B cell (primary cell): ENCODE measurements around the gene MARCHF10. TPM values are rescaled to one million over a fixed set of nuclear protein-coding genes. Genes with fewer than 3 reads are reported as not detected.

Experiments used
- ATAC-seq: fragments of 200-7000 bp; cut with Tn5 transposase; one replicate; pipeline ENCODE4 v1.10.0; 2021; ENCODE audit warnings: low read depth, mild to moderate bottlenecking, moderate number of reproducible peaks, moderate library complexity
- CTCF ChIA-PET: fragments of 350-600 bp; sonication (Branson Sonifier 250); formaldehyde crosslinking; loops from one replicate; lab custom pipeline; 2021; ENCODE audit warnings: antibody characterized with exemption, inconsistent platforms; lab: Charles Lee
- POLR2A ChIA-PET: fragments of 350-600 bp; sonication (Branson Sonifier 250); formaldehyde crosslinking; loops from one replicate; lab custom pipeline; 2021; ENCODE audit warnings: antibody characterized with exemption; lab: Charles Lee
- DNase-seq: peaks from one replicate; pipeline ENCODE4 v3.0.0; 2013
- H2AFZ ChIP-seq: 2 replicates; pipeline ENCODE4 v1.6.1; 2012; ENCODE audit warnings: mild to moderate bottlenecking, low read depth, low read length; ENCODE audit not compliant: insufficient read depth, poor library complexity, severe bottlenecking
- H3K27ac ChIP-seq, 2 donors: 1 replicate in 1 of 2; 2 replicates in 1 of 2; pipeline ENCODE4 v1.5.1; 2012 to 2013; ENCODE audit warnings: low read length in 2 of 2, mild to moderate bottlenecking in 2 of 2, moderate library complexity in 1 of 2
- H3K27me3 ChIP-seq, 4 experiments: fragments of 200-600 bp in 1 of 4; sonication (generic) in 1 of 4; replicated peaks in 1 of 4; 1 replicate in 2 of 4; 2 replicates in 2 of 4; pipeline versions ENCODE4 v1.6.1 to v1.7.0; 2013 to 2016; ENCODE audit warnings: low read length in 3 of 4, mild to moderate bottlenecking in 2 of 4, mixed read lengths in 1 of 4, moderate library complexity in 1 of 4; ENCODE audit not compliant: insufficient read depth in 4 of 4, control insufficient read depth in 3 of 4; ENCODE audit errors: control extremely low read depth in 1 of 4
- H3K36me3 ChIP-seq, 2 experiments: replicated peaks in 1 of 2; 1 replicate in 1 of 2; 2 replicates in 1 of 2; pipeline versions ENCODE4 v1.6.1 to v1.7.1; 2013; ENCODE audit warnings: low read length in 1 of 2; ENCODE audit not compliant: insufficient read depth in 2 of 2, control insufficient read depth in 1 of 2; ENCODE audit errors: control extremely low read depth in 1 of 2, extremely low read depth in 1 of 2
- H3K4me1 ChIP-seq, 2 donors: fragments of 200-600 bp in 1 of 2; sonication (generic) in 1 of 2; 1 replicate in 1 of 2; 2 replicates in 1 of 2; pipeline versions ENCODE4 v1.5.1 to v1.6.1; 2013 to 2017; ENCODE audit warnings: low read length in 2 of 2; ENCODE audit not compliant: control insufficient read depth in 2 of 2, insufficient read depth in 2 of 2
- H3K4me2 ChIP-seq: replicated peaks from 2 replicates; pipeline ENCODE3; 2012; ENCODE audit warnings: mild to moderate bottlenecking, low read depth, low read length; ENCODE audit not compliant: poor library complexity, severe bottlenecking
- H3K4me3 ChIP-seq, 5 experiments: fragments of 200-600 bp in 1 of 5; sonication (generic) in 1 of 5; 1 replicate in 3 of 5; 2 replicates in 2 of 5; pipeline versions ENCODE4 v1.5.1 to v1.7.0; 2011 to 2016; ENCODE audit warnings: low read length in 4 of 5, mild to moderate bottlenecking in 4 of 5, low read depth in 2 of 5, control low read depth in 1 of 5, moderate library complexity in 1 of 5; ENCODE audit not compliant: insufficient read depth in 1 of 5; ENCODE audit errors: control extremely low read depth in 1 of 5, extremely low read depth in 1 of 5
- H3K79me2 ChIP-seq: fragments of 200-600 bp; sonication (generic); one replicate; pipeline ENCODE4 v1.6.0; 2016; ENCODE audit warnings: low read length; ENCODE audit not compliant: control insufficient read depth, insufficient read depth
- H3K9ac ChIP-seq: fragments of 200-600 bp; sonication (generic); 2 replicates; pipeline ENCODE4 v1.6.1; 2017; ENCODE audit warnings: mild to moderate bottlenecking, low read length, moderate library complexity
- H3K9me3 ChIP-seq, 3 donors: one replicate each; pipeline versions ENCODE4 v1.6.1 to v1.7.1; 2013; ENCODE audit warnings: low read length in 2 of 3; ENCODE audit not compliant: control insufficient read depth in 2 of 3, insufficient read depth in 1 of 3; ENCODE audit errors: control extremely low read depth in 1 of 3
- H4K20me1 ChIP-seq: 2 replicates; pipeline ENCODE4 v1.6.0; 2012; ENCODE audit warnings: mild to moderate bottlenecking, low read length; ENCODE audit not compliant: insufficient read depth, control insufficient read depth, poor library complexity, severe bottlenecking
- H3K27ac Mint-ChIP-seq: one replicate; pipeline ENCODE4 v1.8.0; 2021; ENCODE audit warnings: mixed read lengths
- H3K27me3 Mint-ChIP-seq: one replicate; pipeline ENCODE4 v1.8.0; 2021; ENCODE audit warnings: mixed read lengths
- H3K4me1 Mint-ChIP-seq: one replicate; pipeline ENCODE4 v1.8.0; 2021; ENCODE audit warnings: mixed read lengths
- H3K4me3 Mint-ChIP-seq: one replicate; pipeline ENCODE4 v1.8.0; 2021; ENCODE audit warnings: mixed read lengths
- H3K9me3 Mint-ChIP-seq: one replicate; pipeline ENCODE4 v1.8.0; 2022; ENCODE audit warnings: mixed read lengths; ENCODE audit not compliant: insufficient read depth
- CTCF ChIP-seq: fragments of 200-600 bp; IDR thresholded peaks from one replicate; pipeline ENCODE4 v1.8.0; 2022; ENCODE audit warnings: antibody characterized with exemption, mild to moderate bottlenecking
- EZH2 ChIP-seq: IDR thresholded peaks from 2 replicates; pipeline ENCODE4 v1.6.1; 2012; ENCODE audit warnings: borderline replicate concordance, low read depth, mild to moderate bottlenecking, moderate library complexity, low read length; ENCODE audit not compliant: insufficient read depth, poor library complexity, severe bottlenecking
- WGBS: methylation state at CpG from one replicate; pipeline ENCODE4 v1.1.5; 2013; ENCODE audit warnings: missing lambda C conversion rate; ENCODE audit not compliant: insufficient coverage; 5-methylcytosine and 5-hydroxymethylcytosine counted together
- intact Hi-C: fragments of 100-400 bp; cut with micrococcal nuclease; formaldehyde crosslinking; loops from one replicate; pipeline ENCODE4 v1.10.0; 2022
- polyA plus RNA-seq: library from polyadenylated mRNA; depleted of rRNA; stranded (reverse); fragments of >200 nt; gene quantifications from 2 replicates; pipeline ENCODE4 v1.2.3, GENCODE V29; 2012
- total RNA-seq, 2 donors: library from RNA; stranded (reverse); fragments of 120-200 nt in 1 of 2; gene quantifications; 1 replicate in 1 of 2; 2 replicates in 1 of 2; pipeline versions ENCODE4 v1.2.3 to v1.2.4, GENCODE V29; 2013 to 2022

Gene MARCHF10
- total and polyA plus RNA-seq, 2 donors (not counting 1 experiment from before 2014, with no cell fraction given) = 0.24 TPM; not detected in 1

- ATAC-seq (no peak), DNase-seq (no peak)
- WGBS = 83% methylated on average over 4 of the region's 7 CpGs
- peak overlapping the region; percentile 76 for H2AFZ ChIP-seq
- H4K20me1 ChIP-seq = no peaks in the 10 kb centered on the region
- peaks cover 32 to 46% of the 10 kb centered on the region in 2 donors for H3K4me1 ChIP-seq
- H3K27ac ChIP-seq = peak overlapping the region in 1 of 2 donors; percentile 74
- H3K4me3 ChIP-seq = no peak overlapping the region
- no peaks in the 10 kb centered on the region for H3K27me3 ChIP-seq
- Mint-ChIP-seq H3K27ac (peak overlapping the region; percentile 68), H3K9me3 (no peaks in the 10 kb centered on the region), H3K4me1 (peaks cover 43% of the 10 kb centered on the region), H3K27me3 (peaks cover 9% of the 10 kb centered on the region), H3K4me3 (peak overlapping the region; percentile 82)
- no peaks in the 10 kb centered on the region for H3K79me2 ChIP-seq
- no peak overlapping the region for H3K9ac ChIP-seq
- TF ChIP-seq CTCF (no peak), EZH2 (no peak)
- H3K36me3 ChIP-seq = no peaks in the 10 kb centered on the region
- H3K9me3 ChIP-seq = peaks cover 0 to 6% (median 0%) of the 10 kb centered on the region in 3 donors
- CTCF ChIA-PET = interaction anchor here (1.1 kb wide), 1 partner anchor 19 kb away, joined by 6 read pairs; no protein-coding TSS in a partner anchor
- POLR2A ChIA-PET = interaction anchor here (0.7 kb wide), 1 partner anchor 8 kb away, joined by 4 read pairs; no protein-coding TSS in a partner anchor
- intact Hi-C loops = loop anchor here (5.0 kb wide), 1 partner anchor 243 kb away; the partner anchor contains the start of gene TANC2
- H3K4me2 ChIP-seq = peak overlapping the region; percentile 68
Measured at GRCh38 chr17:62723842-62724241, 84.3 kb downstream of the MARCHF10 start.

GRCh38 chr17:62722625-62723024 is 85.5 kb downstream of the MARCHF10 start:
- no CpG with 5 or more reads among the region's 1 CpG for WGBS
- DNase-seq (no peak), ATAC-seq (no peak)
- no peak for TF ChIP-seq CTCF
- TF ChIP-seq EZH2 = no peak
- Mint-ChIP-seq H3K27me3 (peaks cover 8% of the 10 kb centered on the region), H3K4me1 (peaks cover 39% of the 10 kb centered on the region), H3K27ac (no peak overlapping the region), H3K4me3 (no peak overlapping the region), H3K9me3 (no peaks in the 10 kb centered on the region)
- Histone ChIP-seq H3K4me3 (no peak overlapping the region), H3K27ac (no peak overlapping the region), H3K27me3 (no peaks in the 10 kb centered on the region), H3K9ac (no peak overlapping the region), H3K4me1 (peaks cover 27 to 41% of the 10 kb centered on the region in 2 donors), H3K79me2 (no peaks in the 10 kb centered on the region), H3K9me3 (no peaks in the 10 kb centered on the region), H3K4me2 (no peak overlapping the region), H2AFZ (no peak overlapping the region), H4K20me1 (no peaks in the 10 kb centered on the region), H3K36me3 (no peaks in the 10 kb centered on the region)
- ChIA-PET POLR2A (no interaction called here), CTCF (interaction anchor here (0.7 to 1.9 kb wide), 4 partner anchors 12 to 685 kb away, joined by 3 to 5 read pairs (median 4); no protein-coding TSS in a partner anchor)
- intact Hi-C loops = loop anchor here (5.0 kb wide), 1 partner anchor 245 kb away; the partner anchor contains the start of gene TANC2
